Iris pigment epithelial cell (primary cell): Measurements from ENCODE around the gene NRG4.
"Not testable (repeated sequence)": the region's sequence is repeated elsewhere in the genome, so short reads cannot be mapped to it uniquely, and the experiment has no call there.

Experiments
- DNase-seq: peaks from one replicate; pipeline ENCODE4 v3.0.0-alpha.2; 2011; ENCODE audit warnings: low read depth

Gene NRG4

GRCh38 chr15:76011627-76012551 lies at the start of gene NRG4:
NRG4 (minus strand) TSS chr15:76012424; CDS start chr15:76011230, 1,194 bp downstream.
- peak; percentile 40 for DNase-seq

DNA sequence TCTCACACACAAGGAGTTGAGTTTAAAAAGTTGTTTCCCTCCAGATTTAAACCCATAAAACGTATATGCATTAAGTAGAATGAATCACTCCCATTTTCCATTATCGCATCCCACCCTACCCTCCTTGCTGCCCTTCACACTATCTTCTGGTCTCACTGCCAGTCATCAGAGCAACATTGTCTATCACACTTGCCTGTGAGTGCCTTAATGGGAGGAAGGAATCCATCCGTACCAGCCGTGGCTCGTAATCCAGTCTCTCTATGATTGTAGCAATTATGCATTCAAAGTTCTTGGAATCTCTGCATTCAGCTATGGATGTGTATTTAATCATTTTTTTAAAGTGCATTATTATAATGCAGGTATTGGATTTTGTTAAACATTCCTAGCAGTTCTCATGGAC lies 49.5 kb upstream of the NRG4 start:
- DNase-seq: no peak

GRCh38 chr15:76060118-76060989 lies 48.1 kb upstream of the NRG4 start:
- peak; percentile 17 for DNase-seq

GRCh38 chr15:76059320-76060117 lies 47.3 kb upstream of the NRG4 start, which contains the start of gene TMEM266:
TMEM266 (plus strand) TSS chr15:76059985; CDS start chr15:76134264, 74,279 bp downstream.
- peak; percentile 16 for DNase-seq

DNA sequence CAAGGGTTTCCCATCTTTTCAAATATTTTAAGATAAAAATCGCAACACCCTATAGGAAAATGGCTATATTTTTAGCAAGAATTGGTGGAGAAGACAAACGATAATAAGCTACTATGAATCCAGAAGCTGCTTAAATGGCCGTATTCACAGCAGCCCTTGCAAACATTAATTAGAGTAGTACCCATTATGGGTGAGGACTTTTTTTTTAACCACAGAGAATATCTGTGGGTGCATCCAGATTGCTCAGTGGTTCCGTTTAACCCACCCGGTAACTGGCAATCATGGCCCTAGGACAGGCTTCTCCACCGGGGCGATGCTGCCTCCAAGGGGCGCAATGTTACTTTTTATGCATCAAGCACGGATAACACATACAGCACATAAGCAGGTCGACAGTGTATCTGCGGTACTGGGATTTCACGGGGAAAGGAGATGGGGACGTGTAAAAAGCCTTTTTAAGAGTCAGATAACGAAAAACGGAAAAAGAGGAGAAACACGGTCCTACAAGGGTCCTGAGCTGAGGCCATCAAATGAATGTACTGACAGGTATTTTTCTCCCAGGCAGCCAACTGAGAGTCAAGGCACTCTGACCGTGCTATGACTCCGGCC lies 46.6 kb upstream of the NRG4 start:
- peak; percentile 17 for DNase-seq

DNA sequence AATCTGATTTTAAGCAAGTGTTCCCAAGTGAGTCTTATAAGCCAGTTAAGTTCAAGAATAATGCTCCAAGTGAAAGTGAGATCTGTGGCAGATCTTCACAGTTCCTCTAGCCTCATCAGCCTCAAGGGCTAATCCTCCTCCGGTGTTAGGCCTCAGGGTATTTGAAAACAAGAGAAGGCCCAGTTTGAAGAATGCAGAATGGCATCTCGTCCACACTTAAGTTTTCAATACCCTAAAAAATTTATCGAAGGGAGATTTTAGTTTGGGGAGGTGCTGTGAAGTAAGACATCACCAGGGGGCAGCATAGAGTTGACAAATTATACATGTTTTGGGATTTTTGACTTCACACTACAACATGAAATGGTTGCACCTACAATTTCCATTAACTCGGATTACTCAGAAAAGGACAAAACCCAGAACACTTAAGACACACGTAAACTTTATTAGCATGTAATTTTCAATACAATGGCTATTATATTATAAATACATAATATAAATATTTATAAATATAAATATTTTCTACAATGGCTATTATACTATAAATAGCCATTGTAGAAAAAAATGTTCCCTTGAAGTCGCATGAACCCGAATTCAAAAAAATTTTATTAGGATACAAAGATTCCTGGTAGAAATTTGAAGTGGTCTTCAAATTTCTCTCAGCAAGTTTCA lies 45.2 kb upstream of the NRG4 start:
- DNase-seq: peak; percentile 26

- DNase-seq: no peak
Measured at GRCh38 chr15:76056931-76057330, 44.7 kb upstream of the NRG4 start.

DNA sequence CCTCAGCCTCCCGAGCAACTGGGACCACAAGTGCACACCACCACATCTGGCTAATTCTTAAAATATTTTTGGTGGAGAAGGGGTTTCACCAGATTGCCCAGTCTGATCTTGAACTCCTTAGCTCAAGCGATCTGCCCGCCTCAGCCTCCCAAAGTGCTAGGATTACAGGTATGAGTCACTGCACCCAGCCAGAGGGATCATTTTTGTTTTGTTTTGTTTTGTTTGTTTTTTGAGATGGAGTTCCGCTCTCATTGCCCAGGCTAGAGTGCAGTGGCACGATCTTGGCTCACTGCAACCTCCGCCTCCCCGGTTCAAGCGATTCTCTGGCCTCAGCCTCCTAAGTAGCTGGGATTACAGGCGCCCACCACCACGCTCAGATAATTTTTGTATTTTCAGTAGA lies 42.0 kb upstream of the NRG4 start:
- DNase-seq: not testable (repeated sequence)

GRCh38 chr15:76038512-76038911 lies 26.3 kb upstream of the NRG4 start:
- DNase-seq: no peak

DNA sequence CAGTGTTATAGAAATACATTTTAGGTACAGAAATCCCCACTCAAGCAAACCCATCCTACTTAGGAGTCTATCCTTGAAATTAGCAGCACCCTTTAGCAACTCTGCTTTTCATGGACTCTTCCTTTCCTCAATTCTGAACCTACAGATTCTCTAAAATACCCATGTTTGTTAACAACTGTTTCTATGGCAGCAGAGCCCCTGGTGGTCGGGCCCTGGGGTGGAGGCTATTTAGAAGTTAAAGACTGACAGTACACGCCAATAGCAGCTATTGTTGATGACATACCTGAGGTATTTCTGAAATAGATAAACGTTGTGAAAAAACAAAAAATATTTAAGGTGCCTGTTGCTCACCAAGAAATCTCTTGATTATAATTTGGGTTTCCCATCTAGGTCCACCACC lies 23.4 kb upstream of the NRG4 start:
- no peak for DNase-seq

GRCh38 chr15:76034111-76034510 lies 21.9 kb upstream of the NRG4 start:
- no peak for DNase-seq

GRCh38 chr15:76033438-76033837 lies 21.2 kb upstream of the NRG4 start:
- no peak for DNase-seq

GRCh38 chr15:76032046-76032445 lies 19.8 kb upstream of the NRG4 start:
- DNase-seq: no peak

DNA sequence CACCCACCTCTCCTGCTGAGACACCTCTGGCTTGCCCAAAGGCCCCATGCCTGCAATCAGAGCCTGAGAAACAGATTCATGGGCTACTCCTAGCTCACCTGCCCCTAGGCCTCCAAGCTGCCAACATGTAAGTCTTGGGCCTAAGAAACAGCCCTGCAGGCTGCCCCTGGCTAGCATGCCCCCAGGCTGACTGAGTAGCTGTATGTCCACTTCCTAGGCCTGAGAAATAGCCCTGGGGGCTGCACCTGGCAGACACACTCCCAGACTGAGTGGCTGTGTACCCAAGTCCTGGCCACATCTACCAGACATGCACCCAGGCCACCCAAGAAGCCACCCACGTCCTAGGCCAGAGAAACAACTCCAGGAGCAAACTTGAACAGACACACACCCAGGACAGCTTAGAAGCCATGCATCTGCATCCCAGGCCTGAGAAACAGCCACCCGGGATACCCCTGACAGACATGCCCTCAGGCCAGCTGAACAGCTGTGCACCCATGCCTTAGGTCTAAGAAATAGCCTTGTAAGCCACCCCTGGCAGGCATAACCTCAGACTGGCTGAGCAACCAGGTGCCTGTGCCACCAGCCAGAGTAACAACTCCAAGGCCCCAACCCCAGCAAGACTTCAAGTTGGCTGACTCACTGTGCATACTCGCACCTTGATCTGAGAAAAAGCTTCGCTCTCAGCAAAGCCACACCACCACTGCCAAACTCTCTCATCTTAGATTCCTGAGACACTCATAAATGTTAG lies 12.0 kb upstream of the NRG4 start:
- no peak for DNase-seq

DNA sequence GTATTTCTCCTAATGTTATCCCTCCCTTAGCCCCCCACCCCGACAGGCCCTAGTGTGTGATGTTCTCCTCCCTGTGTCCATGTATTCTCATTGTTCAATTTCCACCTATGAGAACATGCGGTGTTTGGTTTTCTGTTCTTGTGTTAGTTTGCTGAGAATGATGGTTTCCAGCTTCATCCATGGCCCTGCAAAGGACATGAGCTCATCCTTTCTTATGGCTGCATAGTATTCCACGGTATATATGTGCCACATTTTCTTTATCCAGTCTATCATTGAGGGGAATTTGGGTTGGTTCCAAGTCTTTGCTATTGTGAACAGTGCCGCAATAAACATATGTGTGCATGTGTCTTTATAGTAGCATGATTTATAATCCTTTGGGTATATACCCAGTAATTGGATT lies 1.2 kb upstream of the NRG4 start:
- DNase-seq: not testable (repeated sequence)

DNA sequence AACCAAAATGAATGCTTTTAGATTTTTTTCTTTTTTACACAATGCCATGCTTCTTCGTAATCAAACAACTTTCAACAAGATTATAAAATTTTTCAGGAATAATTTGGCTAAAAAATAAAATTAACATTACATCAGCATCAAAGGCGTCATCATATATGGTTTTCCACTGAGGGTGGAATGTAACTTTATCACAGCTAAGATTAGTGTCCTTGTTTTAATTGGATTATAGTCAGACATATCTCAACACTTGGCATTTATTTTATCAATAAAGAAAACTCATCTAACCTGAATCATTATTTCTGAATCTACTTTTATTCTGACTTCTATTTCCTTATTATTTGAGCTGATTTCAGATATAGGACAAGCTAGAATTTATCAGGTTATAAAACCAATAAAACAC lies 1.6 kb downstream of the NRG4 start:
- DNase-seq: no peak

DNA sequence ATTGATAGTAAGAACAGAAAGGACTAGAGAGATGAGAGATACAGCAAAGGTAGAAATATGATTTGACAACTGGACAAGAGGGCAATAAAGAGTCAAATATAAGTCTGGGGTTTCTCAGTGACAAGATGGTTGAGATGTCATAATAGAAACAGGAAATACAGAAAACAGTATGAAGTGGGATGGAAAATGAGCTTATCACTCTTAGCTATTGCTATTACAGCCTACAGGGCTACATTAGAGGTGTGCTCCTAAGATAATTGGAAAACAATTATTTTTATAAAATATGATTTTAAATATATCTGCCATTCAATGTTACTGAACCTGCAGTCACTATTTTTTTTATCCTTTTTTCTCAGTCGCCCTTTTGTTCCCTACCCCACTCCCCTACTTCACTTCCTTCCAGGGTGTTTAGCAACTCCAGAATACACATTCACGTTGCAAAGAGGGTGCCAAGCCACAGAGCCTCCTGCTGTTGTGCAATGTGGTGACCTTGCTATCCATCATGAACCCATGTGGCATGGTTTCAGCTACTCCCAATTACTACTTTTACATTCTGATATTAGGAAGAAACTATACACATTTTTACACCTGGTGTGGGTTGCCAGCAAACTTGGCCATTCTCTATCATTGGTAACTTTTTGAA lies 6.0 kb downstream of the NRG4 start:
- peak; percentile 80 for DNase-seq

- DNase-seq: no peak
Measured at GRCh38 chr15:76003364-76003763, 8.9 kb downstream of the NRG4 start.

- DNase-seq: no peak
Measured at GRCh38 chr15:75995611-75996010, 16.6 kb downstream of the NRG4 start.

- DNase-seq: no peak
Measured at GRCh38 chr15:75994220-75994619, 18.0 kb downstream of the NRG4 start.
